HG03039 (cell line): ENCODE measurements around the gene FRMD8.
"Not testable (repeated sequence)": the region's sequence is repeated elsewhere in the genome, so short reads cannot be mapped to it uniquely, and the experiment has no call there.

Experiments used
- ATAC-seq: cut with Tn5 transposase; IDR thresholded peaks from one replicate; pipeline ENCODE4 v1.9.1; 2021; ENCODE audit warnings: mild to moderate bottlenecking, moderate library complexity; ENCODE audit not compliant: unreplicated experiment

The FRMD8 gene

GRCh38 chr11:65434667-65435410, 48.4 kb downstream of the FRMD8 start:
- ATAC-seq, result no peak

- no peak for ATAC-seq
Observed at GRCh38 chr11:65435411-65435931, 49.0 kb downstream of the FRMD8 start.

- ATAC-seq, result no peak
Observed at GRCh38 chr11:65435981-65436411, 49.6 kb downstream of the FRMD8 start.

- ATAC-seq, result no peak
Observed at GRCh38 chr11:65436412-65437032, 50.1 kb downstream of the FRMD8 start.

GRCh38 chr11:65437436-65438227, 51.2 kb downstream of the FRMD8 start:
- ATAC-seq, result no peak

- ATAC-seq, result no peak
Observed at GRCh38 chr11:65438257-65439151, 52.1 kb downstream of the FRMD8 start.

GRCh38 chr11:65439331-65440181, 53.1 kb downstream of the FRMD8 start:
- no peak for ATAC-seq

GRCh38 chr11:65440831-65441499, 54.5 kb downstream of the FRMD8 start:
- peak; percentile 38 for ATAC-seq

GRCh38 chr11:65442842-65443331, 56.5 kb downstream of the FRMD8 start:
- ATAC-seq, result no peak

DNA sequence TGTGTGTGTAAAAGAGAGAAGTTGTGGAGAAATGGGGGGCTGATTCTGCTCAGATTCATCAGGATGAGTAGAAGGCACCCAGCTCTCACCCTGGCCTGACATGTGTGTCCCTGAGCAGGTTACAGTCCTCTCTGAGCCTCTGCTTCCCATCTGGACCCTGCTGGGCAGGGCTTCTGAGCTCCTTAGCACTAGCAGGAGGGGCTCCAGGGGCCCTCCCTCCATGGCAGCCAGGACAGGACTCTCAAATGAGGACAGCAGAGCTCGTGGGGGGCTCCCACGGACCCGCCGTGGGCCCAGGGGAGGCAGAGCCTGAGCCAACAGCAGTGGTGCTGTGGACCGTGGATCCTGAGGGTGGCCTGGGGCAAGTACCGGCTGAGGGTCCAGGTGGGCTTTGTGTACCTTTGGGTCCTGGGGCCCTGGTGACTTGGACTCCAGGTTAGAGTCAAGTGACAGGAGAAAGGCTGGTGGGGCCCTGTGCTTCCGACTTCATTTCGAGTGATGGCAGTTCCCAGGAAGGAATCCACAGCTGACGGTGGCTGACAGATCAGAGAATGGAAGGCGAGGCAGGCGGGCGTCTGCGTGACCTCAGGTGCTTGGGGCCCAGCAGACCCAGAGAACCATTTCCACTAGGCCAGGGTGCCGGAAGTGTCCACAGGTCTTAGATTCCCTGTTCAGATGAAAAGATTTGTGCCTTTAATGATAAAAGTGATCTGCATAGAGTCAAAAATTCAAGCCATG, 58.0 kb downstream of the FRMD8 start:
- no peak for ATAC-seq

GRCh38 chr11:65445101-65445603, 58.7 kb downstream of the FRMD8 start:
- no peak for ATAC-seq

DNA sequence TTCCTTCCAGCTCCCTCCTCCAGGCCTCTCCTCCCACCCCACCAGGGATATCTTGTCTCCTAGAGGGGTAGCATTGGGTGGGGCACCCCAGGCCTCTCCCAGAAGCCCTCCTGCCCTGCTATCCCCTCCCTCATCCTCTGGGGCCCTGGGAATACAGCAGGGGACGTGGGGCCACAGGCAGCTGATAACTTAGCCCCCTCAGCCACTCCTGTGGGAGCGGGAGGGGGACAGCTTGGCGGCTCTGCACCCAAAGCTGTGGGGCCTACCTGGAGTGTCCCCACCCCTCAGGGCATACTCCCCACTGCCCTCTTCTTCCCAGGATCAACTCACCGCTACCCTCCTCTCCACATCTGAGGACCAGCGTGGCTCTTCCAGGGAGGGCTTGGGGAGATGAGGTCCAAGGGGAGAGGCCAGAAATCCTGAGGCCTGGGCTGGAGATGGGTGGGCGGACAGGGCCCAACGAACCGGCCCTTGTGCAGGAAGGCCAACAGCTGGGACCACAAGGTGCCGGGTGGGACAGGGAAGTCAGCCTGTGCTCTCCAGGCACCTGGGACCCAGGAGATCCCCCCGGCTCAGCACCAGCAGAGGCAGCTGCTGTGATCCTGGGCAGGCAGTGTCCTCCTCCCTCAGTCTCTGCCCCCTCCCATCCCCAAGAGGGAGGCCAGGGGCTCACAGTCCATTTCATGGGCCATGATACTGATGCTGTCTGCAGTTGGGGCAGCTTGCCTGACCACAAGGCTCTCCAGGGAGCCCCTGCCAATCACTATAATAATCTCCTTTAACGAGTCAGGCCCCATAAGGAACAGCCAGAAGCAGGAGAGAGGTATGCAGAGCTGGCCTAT, 59.4 kb downstream of the FRMD8 start:
- no peak for ATAC-seq

- no peak for ATAC-seq
Observed at GRCh38 chr11:65446446-65447277, 60.2 kb downstream of the FRMD8 start.

GRCh38 chr11:65448074-65448417, 61.6 kb downstream of the FRMD8 start:
- ATAC-seq, result no peak

- ATAC-seq, result no peak
Observed at GRCh38 chr11:65448418-65449105, 62.1 kb downstream of the FRMD8 start.

DNA sequence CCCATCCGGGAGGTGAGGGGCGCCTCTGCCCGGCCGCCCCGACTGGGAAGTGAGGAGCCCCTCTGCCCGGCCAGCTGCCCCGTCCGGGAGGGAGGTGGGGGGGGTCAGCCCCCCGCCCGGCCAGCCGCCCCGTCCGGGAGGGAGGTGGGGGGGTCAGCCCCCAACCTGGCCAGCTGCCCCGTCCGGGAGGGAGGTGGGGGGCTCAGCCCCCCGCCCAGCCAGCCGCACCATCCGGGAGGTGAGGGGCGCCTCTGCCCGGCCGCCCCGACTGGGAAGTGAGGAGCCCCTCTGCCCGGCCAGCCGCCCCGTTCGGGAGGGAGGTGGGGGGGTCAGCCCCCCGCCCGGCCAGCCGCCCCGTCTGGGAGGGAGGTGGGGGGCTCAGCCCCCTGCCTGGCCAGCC, 64.9 kb downstream of the FRMD8 start:
- not testable (repeated sequence) for ATAC-seq
